Ectodermal cell (in vitro differentiated cells): ENCODE measurements around the gene RAB5IF.
"Not testable (repeated sequence)": the region's sequence is repeated elsewhere in the genome, so short reads cannot be mapped to it uniquely, and the experiment has no call there.

Source experiments
- H3K27ac ChIP-seq: 2 replicates; pipeline ENCODE4 v1.7.0; 2013; ENCODE audit warnings: mild to moderate bottlenecking, low read depth, low read length; ENCODE audit not compliant: insufficient read depth, poor library complexity, severe bottlenecking
- H3K27me3 ChIP-seq: 2 replicates; pipeline ENCODE4 v1.7.0; 2013; ENCODE audit warnings: mild to moderate bottlenecking, low read length; ENCODE audit not compliant: insufficient read depth, control insufficient read depth, poor library complexity, severe bottlenecking
- H3K36me3 ChIP-seq: one replicate; pipeline ENCODE4 v1.7.0; 2013; ENCODE audit warnings: low read length; ENCODE audit not compliant: control insufficient read depth, insufficient read depth
- H3K4me1 ChIP-seq: one replicate; pipeline ENCODE4 v1.7.0; 2013; ENCODE audit warnings: low read length; ENCODE audit not compliant: control insufficient read depth, insufficient read depth
- H3K4me3 ChIP-seq: 2 replicates; pipeline ENCODE4 v1.7.0; 2013; ENCODE audit warnings: low read depth, low read length, control low read depth; ENCODE audit not compliant: insufficient read depth
- H3K9me3 ChIP-seq: 2 replicates; pipeline ENCODE4 v1.7.0; 2013; ENCODE audit warnings: mild to moderate bottlenecking, low read length, moderate library complexity; ENCODE audit not compliant: control insufficient read depth
- WGBS, 2 experiments: methylation state at CpG; one replicate each; pipeline ENCODE4 v1.1.7; 2013; ENCODE audit warnings: missing lambda C conversion rate in 2 of 2; 5-methylcytosine and 5-hydroxymethylcytosine counted together

Gene RAB5IF

GRCh38 chr20:36629719-36630681 lies 24.4 kb downstream of the RAB5IF start:
- H3K27me3 ChIP-seq: no peaks in the 10 kb centered on the region
- no peaks in the 10 kb centered on the region for H3K36me3 ChIP-seq
- WGBS, 2 experiments: 87% methylated on average over 15 of the region's 15 CpGs
- no peak overlapping the region for H3K4me3 ChIP-seq
- H3K27ac ChIP-seq: no peak overlapping the region
- H3K9me3 ChIP-seq: no peaks in the 10 kb centered on the region
- H3K4me1 ChIP-seq: no peaks in the 10 kb centered on the region

DNA sequence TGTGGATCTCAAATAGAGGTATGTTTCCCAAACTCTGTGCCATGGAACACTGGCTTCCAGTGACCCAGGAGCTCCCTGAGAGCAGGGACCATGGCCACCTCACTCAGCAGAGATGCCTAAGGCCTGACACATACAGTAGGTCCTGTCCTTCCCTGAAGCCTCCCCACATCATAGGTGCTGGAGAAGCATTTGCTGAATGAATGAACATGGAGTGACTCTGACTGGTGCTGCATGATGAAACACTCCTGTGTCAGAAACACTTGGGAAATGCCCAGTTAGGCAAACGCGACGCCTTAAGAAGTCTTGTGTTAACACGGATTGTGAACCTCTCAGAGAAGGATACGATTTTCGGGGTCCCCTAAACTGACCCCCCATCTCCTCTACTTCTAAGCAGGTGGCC lies 26.1 kb downstream of the RAB5IF start:
- Histone ChIP-seq H3K27ac (no peak overlapping the region), H3K9me3 (no peaks in the 10 kb centered on the region), H3K27me3 (no peaks in the 10 kb centered on the region), H3K4me3 (no peak overlapping the region), H3K36me3 (no peaks in the 10 kb centered on the region), H3K4me1 (no peaks in the 10 kb centered on the region)
- WGBS, 2 experiments: 95 to 96% methylated on average over 6 of the region's 6 CpGs

GRCh38 chr20:36632147-36632486 lies 26.5 kb downstream of the RAB5IF start:
- no peaks in the 10 kb centered on the region for H3K27me3 ChIP-seq
- 86 to 89% methylated on average over 3 of the region's 3 CpGs for WGBS, 2 experiments
- no peak overlapping the region for H3K27ac ChIP-seq
- H3K4me1 ChIP-seq: no peaks in the 10 kb centered on the region
- H3K4me3 ChIP-seq: no peak overlapping the region
- no peaks in the 10 kb centered on the region for H3K9me3 ChIP-seq
- H3K36me3 ChIP-seq: no peaks in the 10 kb centered on the region

DNA sequence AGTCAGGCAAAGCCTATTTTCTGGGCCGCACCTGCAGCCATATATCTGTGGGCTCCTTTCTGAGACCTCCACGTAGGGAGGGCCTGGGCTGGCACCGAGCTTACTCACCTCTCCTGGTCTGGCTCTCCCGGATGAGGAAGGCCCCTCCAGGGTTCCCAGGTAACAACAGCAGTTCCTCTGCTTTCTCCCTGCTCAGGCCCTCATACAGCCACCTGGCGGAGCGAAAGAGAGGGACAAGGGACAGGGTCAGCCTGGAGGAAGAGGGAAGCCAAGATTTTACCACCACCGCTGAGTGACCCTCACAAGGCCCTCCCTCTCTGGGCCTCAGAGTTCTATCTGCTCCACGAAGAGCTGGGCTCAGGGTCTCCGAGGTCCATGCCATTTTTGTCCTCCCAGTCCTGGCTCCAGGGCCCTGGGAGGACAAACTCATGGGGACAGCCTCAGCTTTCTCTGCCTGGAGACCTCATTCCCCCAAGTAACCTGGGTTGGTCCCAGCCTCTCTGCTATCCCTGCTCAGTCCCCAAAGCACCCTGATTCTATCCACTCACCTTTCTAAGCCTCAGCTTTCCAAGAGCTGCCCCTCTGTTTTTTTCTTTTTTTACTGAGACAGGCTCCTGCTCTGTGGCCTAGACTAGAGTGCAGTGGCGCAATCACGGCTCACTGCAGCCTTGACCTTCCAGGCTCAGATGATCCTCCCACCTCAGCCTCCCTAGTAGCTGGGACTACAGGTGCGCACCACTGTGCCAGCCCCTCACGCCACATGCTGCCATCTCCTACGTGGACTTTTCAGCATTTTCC lies 27.1 kb downstream of the RAB5IF start:
- Histone ChIP-seq H3K4me1 (no peaks in the 10 kb centered on the region), H3K4me3 (no peak overlapping the region), H3K9me3 (no peaks in the 10 kb centered on the region), H3K36me3 (no peaks in the 10 kb centered on the region), H3K27me3 (no peaks in the 10 kb centered on the region), H3K27ac (no peak overlapping the region)
- 80 to 82% methylated on average over 14 of the region's 14 CpGs for WGBS, 2 experiments

GRCh38 chr20:36633285-36633772 lies 27.8 kb downstream of the RAB5IF start:
- 88 to 92% methylated on average over 9 of the region's 9 CpGs for WGBS, 2 experiments
- no peaks in the 10 kb centered on the region for H3K27me3 ChIP-seq
- no peak overlapping the region for H3K27ac ChIP-seq
- no peaks in the 10 kb centered on the region for H3K36me3 ChIP-seq
- no peaks in the 10 kb centered on the region for H3K9me3 ChIP-seq
- H3K4me1 ChIP-seq: no peaks in the 10 kb centered on the region
- no peak overlapping the region for H3K4me3 ChIP-seq

DNA sequence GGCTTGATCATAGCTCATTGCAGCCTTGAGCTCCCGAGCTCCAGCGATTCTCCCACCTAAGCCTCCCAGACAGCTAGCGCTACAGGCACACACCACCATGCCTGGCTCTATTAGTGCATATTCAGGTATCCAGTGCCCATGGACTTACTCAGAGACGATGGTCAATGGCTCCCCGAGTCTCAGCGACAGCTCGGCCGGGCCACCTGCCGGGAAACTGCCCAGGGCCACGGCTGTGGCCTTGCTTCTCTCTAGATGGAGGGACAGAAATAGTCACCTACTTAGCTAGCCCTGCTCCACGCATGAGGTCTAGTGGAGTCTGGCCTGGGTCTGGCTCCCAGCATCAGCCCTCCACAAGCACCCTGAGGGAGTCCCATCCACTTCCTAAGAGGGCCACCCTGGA lies 28.8 kb downstream of the RAB5IF start:
- Histone ChIP-seq H3K4me1 (no peaks in the 10 kb centered on the region), H3K9me3 (no peaks in the 10 kb centered on the region), H3K4me3 (no peak overlapping the region), H3K27me3 (no peaks in the 10 kb centered on the region), H3K36me3 (no peaks in the 10 kb centered on the region), H3K27ac (no peak overlapping the region)
- WGBS, 2 experiments: 90 to 93% methylated on average over 11 of the region's 11 CpGs

DNA sequence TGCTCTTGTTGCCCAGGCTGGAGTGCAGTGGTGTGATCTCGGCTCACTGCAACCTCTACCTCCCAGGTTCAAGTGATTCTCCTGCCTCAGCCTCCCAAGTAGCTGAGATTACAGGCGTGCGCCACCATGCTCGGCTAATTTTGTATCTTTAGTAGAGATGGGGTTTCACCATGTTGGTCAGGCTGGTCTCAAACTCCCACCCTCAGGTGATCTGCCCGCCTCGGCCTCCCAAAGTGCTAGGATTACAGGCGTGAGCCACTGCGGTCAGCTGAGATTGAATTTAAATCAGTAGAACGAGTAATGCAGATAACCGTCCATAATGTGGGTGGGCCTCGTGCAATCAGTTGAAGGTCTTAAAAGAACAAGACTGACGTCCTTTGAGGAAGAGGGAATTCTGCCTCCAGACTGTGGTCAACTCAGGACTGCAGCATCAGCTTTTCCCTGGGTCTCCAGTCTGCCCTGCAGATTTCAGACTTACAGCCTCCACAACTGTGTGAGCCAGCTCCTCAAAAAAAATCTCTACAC lies 33.4 kb downstream of the RAB5IF start:
- not testable (repeated sequence) for H3K4me1 ChIP-seq, H3K36me3 ChIP-seq, H3K27ac ChIP-seq, H3K27me3 ChIP-seq, H3K4me3 ChIP-seq, H3K9me3 ChIP-seq
- 93 to 95% methylated on average over 12 of the region's 12 CpGs for WGBS, 2 experiments

DNA sequence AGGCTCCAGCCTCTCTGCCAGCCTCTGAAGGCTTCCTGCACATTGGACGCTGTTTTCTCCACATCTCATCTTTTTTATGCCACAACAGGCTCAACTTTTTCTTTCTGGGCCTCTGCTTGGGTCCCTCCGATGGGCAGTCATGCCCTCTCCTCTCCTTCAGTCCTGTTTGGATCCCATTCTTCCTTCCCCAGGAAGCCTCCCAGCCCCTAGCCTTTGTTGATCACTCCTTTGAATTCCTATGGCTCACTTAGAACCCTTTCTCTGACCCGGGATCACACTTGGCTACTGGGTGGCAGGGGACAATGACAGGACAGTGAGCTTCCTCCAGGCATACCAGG lies 35.9 kb downstream of the RAB5IF start:
- H3K27me3 ChIP-seq: no peaks in the 10 kb centered on the region
- WGBS, 2 experiments: 82 to 86% methylated on average over 3 of the region's 3 CpGs
- H3K27ac ChIP-seq: no peak overlapping the region

GRCh38 chr20:36642136-36642535 lies 36.6 kb downstream of the RAB5IF start:
- no peaks in the 10 kb centered on the region for H3K9me3 ChIP-seq
- H3K4me1 ChIP-seq: peaks cover 9% of the 10 kb centered on the region
- no peaks in the 10 kb centered on the region for H3K27me3 ChIP-seq
- no peak overlapping the region for H3K27ac ChIP-seq
- H3K36me3 ChIP-seq: no peaks in the 10 kb centered on the region
- no peak overlapping the region for H3K4me3 ChIP-seq
- 93 to 97% methylated on average over 6 of the region's 6 CpGs for WGBS, 2 experiments

More for the DNA sequence above, 35.9 kb downstream of the RAB5IF start:
- Histone ChIP-seq H3K9me3 (no peaks in the 10 kb centered on the region), H3K36me3 (no peaks in the 10 kb centered on the region), H3K4me1 (peaks cover 7% of the 10 kb centered on the region), H3K4me3 (no peak overlapping the region)
